DND-41 (cell line): ENCODE data around the gene PALMD.

ENCODE experiments used
- CTCF ChIP-seq: IDR thresholded peaks from 2 replicates; pipeline ENCODE4 v1.5.1; 2012; ENCODE audit warnings: borderline replicate concordance, low read length, moderate library complexity, mild to moderate bottlenecking; ENCODE audit not compliant: poor library complexity, severe bottlenecking; ENCODE audit errors: extremely low read depth
- EZH2 ChIP-seq: IDR thresholded peaks from 3 replicates; pipeline ENCODE4 v1.6.1; 2012; ENCODE audit warnings: borderline replicate concordance, low read depth, mild to moderate bottlenecking, moderate library complexity, low read length, inconsistent platforms; ENCODE audit not compliant: severe bottlenecking

- TF ChIP-seq CTCF (no peak), EZH2 (no peak)
These were observed 39.6 kb upstream of the PALMD start for GRCh38 chr1:99606306-99606705.
